Mesodermal cell (in vitro differentiated cells): ENCODE data around the gene MRPL45.

ENCODE experiments used
- H3K27ac ChIP-seq: 2 replicates; pipeline ENCODE4 v1.7.0; 2013; ENCODE audit warnings: mild to moderate bottlenecking, low read depth, low read length, moderate library complexity; ENCODE audit not compliant: severe bottlenecking
- H3K36me3 ChIP-seq: 2 replicates; pipeline ENCODE4 v1.7.1; 2013; ENCODE audit warnings: mild to moderate bottlenecking, low read length, moderate library complexity; ENCODE audit not compliant: control insufficient read depth, insufficient read depth
- H3K4me1 ChIP-seq: one replicate; pipeline ENCODE4 v1.7.1; 2013; ENCODE audit warnings: mild to moderate bottlenecking, low read length; ENCODE audit not compliant: insufficient read depth, control insufficient read depth, poor library complexity, severe bottlenecking
- H3K4me3 ChIP-seq: 2 replicates; pipeline ENCODE4 v1.7.0; 2013; ENCODE audit warnings: low read length, control low read depth, mild to moderate bottlenecking; ENCODE audit not compliant: insufficient read depth, poor library complexity, severe bottlenecking; ENCODE audit errors: extremely low read depth
- H3K9me3 ChIP-seq: 2 replicates; pipeline ENCODE4 v1.7.1; 2013; ENCODE audit warnings: mild to moderate bottlenecking, low read length, moderate library complexity; ENCODE audit not compliant: control insufficient read depth
- WGBS, 2 experiments: methylation state at CpG; one replicate each; pipeline ENCODE4 v1.1.5; 2013; ENCODE audit warnings: missing lambda C conversion rate in 2 of 2; ENCODE audit not compliant: insufficient coverage in 2 of 2; 5-methylcytosine and 5-hydroxymethylcytosine counted together

The MRPL45 gene

DNA sequence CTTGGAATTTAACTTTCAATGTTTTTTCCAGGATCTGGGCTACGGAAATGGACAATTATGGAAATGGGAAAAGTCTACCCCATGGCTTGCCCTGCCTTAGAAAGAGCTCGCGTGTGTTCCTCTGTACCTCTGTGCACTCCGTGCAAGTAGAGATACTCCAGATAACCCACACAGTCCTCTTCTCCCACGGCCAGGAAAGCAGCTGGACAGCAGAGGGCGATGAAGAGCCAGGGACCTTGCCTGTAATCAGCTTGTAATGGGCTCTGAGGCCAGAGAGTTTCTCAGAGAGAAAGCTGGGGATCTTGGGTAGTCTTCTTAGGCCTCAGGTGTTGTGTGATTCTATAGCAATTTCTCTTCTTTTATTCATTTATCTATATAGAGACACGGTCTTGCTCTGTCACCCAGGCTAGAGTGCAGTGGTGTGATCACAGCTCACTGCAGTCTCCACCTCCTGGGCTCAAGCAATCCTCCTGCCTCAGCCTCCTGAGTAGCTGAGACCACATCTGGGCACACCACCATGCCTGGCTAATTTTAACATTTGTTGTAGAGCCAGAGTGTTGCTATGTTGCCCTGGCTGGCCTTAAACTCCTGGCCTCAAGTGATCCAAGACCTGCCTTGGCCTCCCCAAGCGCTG, 52.2 kb downstream of the MRPL45 start:
- Histone ChIP-seq H3K27ac (no peak overlapping the region), H3K9me3 (no peaks in the 10 kb centered on the region), H3K36me3 (no peaks in the 10 kb centered on the region), H3K4me1 (no peaks in the 10 kb centered on the region), H3K4me3 (no peak overlapping the region)
- WGBS, 2 experiments, result 24 to 38% methylated on average over 3 to 6 of the region's 8 CpGs

DNA sequence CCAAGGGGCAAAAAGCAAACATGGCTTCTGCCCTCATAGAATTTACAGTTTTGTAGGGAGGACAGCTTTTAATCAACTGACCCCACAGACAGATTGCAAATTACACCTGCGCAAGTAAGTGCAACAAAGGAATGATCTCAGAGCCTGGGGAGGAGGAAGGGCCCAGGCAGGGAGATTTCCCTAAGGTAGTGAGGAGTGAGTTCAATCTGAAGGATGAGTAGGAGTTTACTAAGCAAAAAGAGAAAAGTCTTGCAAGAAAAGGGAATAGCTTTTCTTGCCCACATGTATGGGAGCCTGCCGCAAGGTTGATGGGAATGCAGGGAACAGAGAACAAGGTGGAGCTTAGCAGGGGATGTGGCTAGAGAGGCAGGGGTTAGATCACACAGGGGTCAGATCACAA, 53.1 kb downstream of the MRPL45 start:
- H3K4me1 ChIP-seq, result peaks cover 2% of the 10 kb centered on the region
- no peaks in the 10 kb centered on the region for H3K36me3 ChIP-seq
- WGBS, 2 experiments, result 95 to 100% methylated on average over 2 of the region's 2 CpGs
- H3K9me3 ChIP-seq, result no peaks in the 10 kb centered on the region
- no peak overlapping the region for H3K27ac ChIP-seq
- no peak overlapping the region for H3K4me3 ChIP-seq

- no peaks in the 10 kb centered on the region for H3K36me3 ChIP-seq
- peak within 1 kb of the TSS; percentile 32 for H3K27ac ChIP-seq
- WGBS, 2 experiments, result 15 to 24% methylated on average over 37 to 57 of the region's 84 CpGs
- peak within 1 kb of the TSS; percentile 71 for H3K4me3 ChIP-seq
- H3K4me1 ChIP-seq, result peaks cover 2% of the 10 kb centered on the region
- H3K9me3 ChIP-seq, result no peaks in the 10 kb centered on the region
These were observed 54.6 kb downstream of the MRPL45 start, which contains the start of gene SOCS7 for GRCh38 chr17:38351412-38352222. TSS of gene SOCS7 (plus strand) at chr17:38351844. CDS start at chr17:38352053, 209 bp downstream.

DNA sequence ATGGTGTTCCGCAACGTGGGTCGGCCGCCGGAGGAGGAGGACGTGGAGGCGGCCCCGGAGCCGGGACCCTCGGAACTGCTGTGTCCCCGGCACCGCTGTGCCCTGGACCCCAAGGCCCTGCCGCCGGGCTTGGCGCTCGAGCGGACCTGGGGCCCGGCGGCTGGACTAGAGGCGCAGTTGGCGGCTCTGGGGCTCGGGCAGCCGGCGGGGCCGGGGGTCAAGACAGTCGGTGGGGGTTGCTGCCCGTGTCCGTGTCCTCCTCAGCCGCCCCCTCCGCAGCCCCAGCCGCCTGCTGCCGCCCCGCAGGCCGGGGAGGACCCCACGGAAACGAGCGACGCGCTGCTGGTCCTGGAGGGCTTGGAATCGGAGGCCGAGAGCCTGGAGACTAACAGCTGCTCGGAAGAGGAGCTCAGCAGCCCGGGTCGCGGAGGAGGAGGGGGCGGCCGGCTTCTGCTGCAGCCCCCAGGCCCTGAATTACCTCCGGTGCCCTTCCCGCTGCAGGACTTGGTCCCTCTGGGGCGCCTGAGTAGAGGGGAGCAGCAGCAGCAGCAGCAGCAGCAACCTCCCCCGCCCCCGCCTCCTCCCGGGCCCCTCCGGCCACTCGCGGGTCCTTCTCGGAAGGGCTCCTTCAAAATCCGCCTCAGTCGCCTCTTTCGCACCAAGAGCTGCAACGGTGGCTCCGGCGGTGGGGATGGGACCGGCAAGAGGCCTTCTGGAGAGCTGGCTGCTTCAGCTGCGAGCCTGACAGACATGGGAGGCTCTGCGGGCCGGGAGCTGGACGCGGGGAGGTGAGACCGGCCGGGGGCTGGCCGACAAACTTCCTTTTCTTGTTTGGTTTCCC, 55.5 kb downstream of the MRPL45 start:
- Histone ChIP-seq H3K9me3 (no peaks in the 10 kb centered on the region), H3K36me3 (no peaks in the 10 kb centered on the region), H3K27ac (no peak overlapping the region), H3K4me1 (peaks cover 2% of the 10 kb centered on the region), H3K4me3 (peak overlapping the region; percentile 71)
- 1 to 2% methylated on average over 53 to 61 of the region's 72 CpGs for WGBS, 2 experiments

DNA sequence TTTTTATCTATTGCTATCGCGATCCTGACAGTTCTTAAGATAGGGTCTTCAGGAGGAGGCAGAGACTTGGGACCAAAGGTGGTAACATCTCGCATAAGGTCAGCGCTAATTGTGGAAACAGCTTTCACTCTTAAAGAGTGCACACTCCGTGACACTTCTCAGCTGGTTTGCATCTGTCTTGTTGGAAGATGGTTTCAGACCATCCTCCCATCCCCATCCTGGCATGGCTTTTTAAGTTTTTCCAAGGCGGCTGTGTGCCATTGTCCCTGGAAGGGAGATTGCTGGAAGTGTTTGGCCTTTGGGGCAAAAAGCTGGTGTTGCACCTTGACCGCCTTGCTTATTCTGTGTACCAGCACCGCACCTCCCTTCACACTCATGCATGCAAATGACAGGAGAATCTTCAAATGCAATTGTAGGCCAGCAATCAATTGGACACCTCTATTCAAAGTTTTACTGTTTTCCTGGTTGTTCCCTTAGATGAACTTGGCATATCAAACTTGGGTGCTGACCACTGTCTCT, 56.2 kb downstream of the MRPL45 start:
- H3K9me3 ChIP-seq, result no peaks in the 10 kb centered on the region
- H3K4me1 ChIP-seq, result peaks cover 2% of the 10 kb centered on the region
- H3K27ac ChIP-seq, result no peak overlapping the region
- H3K4me3 ChIP-seq, result peak overlapping the region; percentile 71
- WGBS, 2 experiments, result 24 to 46% methylated on average over 4 to 7 of the region's 8 CpGs
- no peaks in the 10 kb centered on the region for H3K36me3 ChIP-seq

- Histone ChIP-seq H3K27ac (no peak overlapping the region), H3K4me3 (peak overlapping the region; percentile 71), H3K9me3 (no peaks in the 10 kb centered on the region), H3K36me3 (no peaks in the 10 kb centered on the region), H3K4me1 (peaks cover 2% of the 10 kb centered on the region)
- WGBS, 2 experiments, result 96% methylated on average over 11 of the region's 13 CpGs
These were observed 56.7 kb downstream of the MRPL45 start for GRCh38 chr17:38353668-38354067.

DNA sequence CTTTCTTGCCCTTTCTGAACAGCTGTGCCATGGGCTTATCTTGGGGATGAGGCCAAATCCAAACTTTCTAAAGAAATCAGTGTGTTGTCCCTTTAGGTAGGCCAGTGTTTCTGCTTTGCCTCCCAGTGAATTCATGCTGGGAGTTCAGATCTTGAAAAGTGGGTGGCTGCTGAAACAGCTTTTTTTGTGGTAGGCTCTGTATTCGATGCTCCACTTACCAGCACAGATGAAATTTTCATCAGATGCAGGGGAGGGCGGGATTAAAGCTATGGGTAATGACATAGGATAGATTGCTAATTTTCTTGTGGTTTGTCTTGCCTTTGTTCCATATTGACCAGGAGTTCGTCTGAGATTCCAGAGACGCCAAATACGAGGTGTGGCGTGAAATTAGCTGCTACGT, 57.5 kb downstream of the MRPL45 start:
- no peaks in the 10 kb centered on the region for H3K36me3 ChIP-seq
- H3K4me3 ChIP-seq, result no peak overlapping the region
- H3K27ac ChIP-seq, result no peak overlapping the region
- peaks cover 2% of the 10 kb centered on the region for H3K4me1 ChIP-seq
- WGBS, 2 experiments, result 90 to 96% methylated on average over 5 to 7 of the region's 7 CpGs
- no peaks in the 10 kb centered on the region for H3K9me3 ChIP-seq

GRCh38 chr17:38355251-38355650, 58.3 kb downstream of the MRPL45 start:
- 91 to 92% methylated on average over 3 of the region's 4 CpGs for WGBS, 2 experiments
- H3K36me3 ChIP-seq, result no peaks in the 10 kb centered on the region
- H3K27ac ChIP-seq, result no peak overlapping the region
- no peak overlapping the region for H3K4me3 ChIP-seq
- H3K9me3 ChIP-seq, result no peaks in the 10 kb centered on the region
- peaks cover 2% of the 10 kb centered on the region for H3K4me1 ChIP-seq

GRCh38 chr17:38357486-38358123, 60.6 kb downstream of the MRPL45 start:
- Histone ChIP-seq H3K9me3 (no peaks in the 10 kb centered on the region), H3K27ac (no peak overlapping the region), H3K4me3 (no peak overlapping the region), H3K36me3 (peaks cover 13% of the 10 kb centered on the region), H3K4me1 (peaks cover 14% of the 10 kb centered on the region)
- WGBS, 2 experiments, result 93 to 96% methylated on average over 2 of the region's 2 CpGs
